HCT116 (cell line): Measurements from ENCODE around the gene COPG1. TPM values are rescaled to one million over a fixed set of nuclear protein-coding genes. Genes with fewer than 3 reads are reported as not detected.

ENCODE experiments used
- ATAC-seq: fragments of 200-7000 bp; cut with Tn5 transposase; 2 replicates; pipeline ENCODE4 v1.9.1; 2020; ENCODE audit warnings: mild to moderate bottlenecking, moderate library complexity
- BruUV-seq: library from RNA; stranded (reverse); fragments of 400-500 nt; replicated peaks from 2 replicates; lab custom pipeline; 2021; lab: Mats Ljungman, UMichigan
- CTCF ChIA-PET: fragments of 300-600 bp; sonication (Branson Sonifier 250); formaldehyde crosslinking; loops from one replicate; lab custom pipeline; 2021; ENCODE audit warnings: antibody characterized with exemption; lab: Charles Lee
- POLR2A ChIA-PET: fragments of 300-600, 350-600 bp; sonication (Branson Sonifier 250); formaldehyde crosslinking; loops from one replicate; lab custom pipeline; 2021; ENCODE audit warnings: antibody characterized with exemption; lab: Charles Lee
- RAD21 ChIA-PET, 2 experiments: fragments of 300-600 bp; sonication (Branson Sonifier 250); formaldehyde crosslinking; loops; one replicate each; lab custom pipeline; 2023; ENCODE audit warnings: low total read pairs in 2 of 2; ENCODE audit not compliant: uncharacterized antibody in 2 of 2, unreplicated experiment in 2 of 2, low non-redundant PET in 1 of 2; lab: Charles Lee
- DNase-seq: peaks from one replicate; pipeline ENCODE4 v3.0.0-alpha.2; 2010; ENCODE audit warnings: low read depth, low spot score
- H2AFZ ChIP-seq: fragments of 200-600 bp; shearing (Covaris generic), sonication (generic); 2 replicates; pipeline ENCODE4 v1.6.1; 2017; ENCODE audit warnings: low read depth, mixed run types, mixed read lengths, antibody characterized with exemption, low read length; ENCODE audit not compliant: poor library complexity, severe bottlenecking
- H3K27ac ChIP-seq: 2 replicates; pipeline ENCODE4 v1.5.1; 2012; ENCODE audit warnings: low read depth, low read length
- H3K27me3 ChIP-seq: fragments of 200-600 bp; sonication (generic); 2 replicates; pipeline ENCODE4 v1.6.1; 2016; ENCODE audit warnings: mixed run types, low read length, mixed read lengths; ENCODE audit not compliant: insufficient read depth
- H3K36me3 ChIP-seq, 2 experiments: fragments of 200-500 bp in 1 of 2; fragments of 200-600 bp in 1 of 2; sonication (Bioruptor generic) in 1 of 2; sonication (generic) in 1 of 2; 2 replicates each; pipeline versions ENCODE4 v1.5.1 to v1.6.1; 2014 to 2016; ENCODE audit warnings: low read length in 2 of 2, inconsistent platforms in 1 of 2, mixed read lengths in 1 of 2, mixed run types in 1 of 2; ENCODE audit not compliant: insufficient read depth in 2 of 2, control insufficient read depth in 1 of 2
- H3K4me1 ChIP-seq, 2 experiments: fragments of 200-600 bp in 1 of 2; sonication (generic) in 1 of 2; 2 replicates each; pipeline versions ENCODE4 v1.5.1 to v1.6.1; 2012 to 2017; ENCODE audit warnings: low read length in 2 of 2, inconsistent platforms in 1 of 2, mild to moderate bottlenecking in 1 of 2, mixed read lengths in 1 of 2, mixed run types in 1 of 2, moderate library complexity in 1 of 2; ENCODE audit not compliant: insufficient read depth in 2 of 2, control insufficient read depth in 1 of 2
- H3K4me2 ChIP-seq: fragments of 200-600 bp; sonication (generic); 2 replicates; pipeline ENCODE4 v1.6.1; 2017; ENCODE audit warnings: mixed run types, low read length, mixed read lengths
- H3K4me3 ChIP-seq, 2 experiments: fragments of 200-600 bp in 1 of 2; sonication (generic) in 1 of 2; replicated peaks in 1 of 2; 2 replicates each; pipeline ENCODE4 v1.5.1; 2011 to 2016; ENCODE audit warnings: low read length in 2 of 2, control low read depth in 1 of 2, low read depth in 1 of 2, mild to moderate bottlenecking in 1 of 2, mixed read lengths in 1 of 2, mixed run types in 1 of 2
- H3K79me2 ChIP-seq: fragments of 200-600 bp; sonication (generic); 2 replicates; pipeline ENCODE4 v1.6.1; 2017; ENCODE audit warnings: mild to moderate bottlenecking, mixed run types, low read length, moderate library complexity, mixed read lengths; ENCODE audit not compliant: insufficient read depth
- H3K9ac ChIP-seq: fragments of 200-600 bp; sonication (generic); 2 replicates; pipeline ENCODE4 v1.6.1; 2016; ENCODE audit warnings: low read length, mixed read lengths
- H3K9me2 ChIP-seq: fragments of 200-600 bp; sonication (generic), shearing (Covaris generic); 2 replicates; pipeline ENCODE4 v1.6.1; 2017; ENCODE audit warnings: mixed run types, mild to moderate bottlenecking, moderate library complexity; ENCODE audit not compliant: insufficient read depth
- H3K9me3 ChIP-seq, 2 experiments: fragments of 200-500 bp in 1 of 2; fragments of 200-600 bp in 1 of 2; sonication (Bioruptor generic) in 1 of 2; sonication (generic) in 1 of 2; 2 replicates each; pipeline ENCODE4 v1.6.1; 2014 to 2017; ENCODE audit warnings: low read length in 2 of 2, mixed read lengths in 2 of 2, inconsistent platforms in 1 of 2, low read depth in 1 of 2, mild to moderate bottlenecking in 1 of 2, mixed run types in 1 of 2, moderate library complexity in 1 of 2; ENCODE audit not compliant: control insufficient read depth in 1 of 2, insufficient read depth in 1 of 2
- H4K20me1 ChIP-seq: fragments of 200-600 bp; sonication (generic), shearing (Covaris generic); 2 replicates; pipeline ENCODE4 v1.6.1; 2017; ENCODE audit warnings: mixed run types, mild to moderate bottlenecking, moderate library complexity; ENCODE audit not compliant: insufficient read depth
- CBX3 ChIP-seq: IDR thresholded peaks from 2 replicates; pipeline ENCODE4 v1.6.1; 2012; ENCODE audit warnings: low read depth
- FOSL1 ChIP-seq: IDR thresholded peaks from 2 replicates; pipeline ENCODE4 v1.6.1; 2012; ENCODE audit warnings: low read depth
- MAX ChIP-seq: IDR thresholded peaks from 2 replicates; pipeline ENCODE4 v1.6.1; 2012
- POLR2A ChIP-seq: IDR thresholded peaks from 2 replicates; pipeline ENCODE4 v1.7.0; 2011; ENCODE audit warnings: borderline replicate concordance; ENCODE audit not compliant: insufficient read depth, insufficient read length; ENCODE audit errors: extremely low read depth
- SRF ChIP-seq: IDR thresholded peaks from 2 replicates; pipeline ENCODE4 v1.6.1; 2012; ENCODE audit warnings: low read depth
- intact Hi-C: fragments of 100-400 bp; cut with micrococcal nuclease; formaldehyde crosslinking; loops from 2 replicates; pipeline ENCODE4 v1.10.0; 2022
- total RNA-seq: library from RNA; stranded (reverse); gene quantifications from one replicate; pipeline ENCODE4 v1.2.1, GENCODE V29; 2021; ENCODE audit not compliant: unreplicated experiment

COPG1 gene
- total RNA-seq, 1 experiment from 2014 or later: 182 TPM

- no peak overlapping the region for H3K27ac ChIP-seq
- H4K20me1 ChIP-seq: no peaks in the 10 kb centered on the region
- H3K4me3 ChIP-seq: no peak overlapping the region
- no peaks in the 10 kb centered on the region for H3K9me3 ChIP-seq
- ChIA-PET CTCF (no interaction called here), RAD21 (interaction anchor here in 1 of 2 experiments (0.6 kb wide), 1 partner anchor 180 kb away, joined by 3 read pairs; no protein-coding TSS in a partner anchor), POLR2A (no interaction called here)
- TF ChIP-seq POLR2A (no peak), FOSL1 (no peak), CBX3 (no peak), SRF (no peak)
- no peaks in the 10 kb centered on the region for H3K9me2 ChIP-seq
- H3K4me2 ChIP-seq: no peak overlapping the region
- H2AFZ ChIP-seq: no peak overlapping the region
- DNase-seq: no peak
- no peak overlapping the region for H3K9ac ChIP-seq
- intact Hi-C loops: no loop called here
- BruUV-seq: no TSS peak
- H3K79me2 ChIP-seq: no peaks in the 10 kb centered on the region
- peaks cover 17 to 41% of the 10 kb centered on the region in 2 experiments for H3K4me1 ChIP-seq
- H3K36me3 ChIP-seq: no peaks in the 10 kb centered on the region
- no peak for ATAC-seq
- no peaks in the 10 kb centered on the region for H3K27me3 ChIP-seq
These were observed 15.9 kb upstream of the COPG1 start for GRCh38 chr3:129233538-129233937.

- H3K27ac ChIP-seq: no peak overlapping the region
- RAD21 ChIA-PET: no interaction called here
These were observed 15.0 kb upstream of the COPG1 start for GRCh38 chr3:129234441-129234840.

More at GRCh38 chr3:129234441-129234840, 15.0 kb upstream of the COPG1 start:
- Histone ChIP-seq H3K9me3 (no peaks in the 10 kb centered on the region), H3K79me2 (no peaks in the 10 kb centered on the region), H4K20me1 (no peaks in the 10 kb centered on the region), H3K4me3 (no peak overlapping the region), H2AFZ (no peak overlapping the region), H3K36me3 (no peaks in the 10 kb centered on the region), H3K9me2 (no peaks in the 10 kb centered on the region), H3K4me1 (peaks cover 8 to 32% of the 10 kb centered on the region in 2 experiments), H3K27me3 (no peaks in the 10 kb centered on the region), H3K4me2 (no peak overlapping the region), H3K9ac (no peak overlapping the region)
- ChIA-PET POLR2A (no interaction called here), CTCF (no interaction called here)
- BruUV-seq: no TSS peak
- no peak for DNase-seq
- intact Hi-C loops: no loop called here
- ATAC-seq: no peak
- TF ChIP-seq MAX: no peak
